Lower lobe of right lung (tissue), 2 donors: ENCODE measurements around the gene PLEKHG4B. TPM values are rescaled to one million over a fixed set of nuclear protein-coding genes. Genes with fewer than 3 reads are reported as not detected.

ENCODE experiments used
- ATAC-seq, 2 donors: fragments of 200-7000 bp; cut with Tn5 transposase; one replicate each; pipeline ENCODE4 v1.9.1; 2020 to 2022; ENCODE audit warnings: mild to moderate bottlenecking in 2 of 2, moderate library complexity in 2 of 2
- DNase-seq: peaks from one replicate; pipeline ENCODE4 v3.0.0-alpha.2; 2020
- H3K27ac ChIP-seq: fragments of 200-600 bp; one replicate; pipeline ENCODE4 v1.8.0; 2022
- H3K27me3 ChIP-seq: fragments of 200-600 bp; one replicate; pipeline ENCODE4 v1.8.0; 2022; ENCODE audit warnings: low read depth
- H3K36me3 ChIP-seq: fragments of 200-600 bp; one replicate; pipeline ENCODE4 v1.8.0; 2022; ENCODE audit warnings: mild to moderate bottlenecking
- H3K4me1 ChIP-seq: fragments of 200-600 bp; one replicate; pipeline ENCODE4 v1.8.0; 2022
- H3K4me3 ChIP-seq: fragments of 200-600 bp; one replicate; pipeline ENCODE4 v1.8.0; 2022; ENCODE audit warnings: mild to moderate bottlenecking
- H3K9me3 ChIP-seq: fragments of 200-600 bp; one replicate; pipeline ENCODE4 v1.8.0; 2022
- intact Hi-C: fragments of 100-400 bp; cut with DNase I; formaldehyde crosslinking; loops from one replicate; pipeline ENCODE4 v1.11.0; 2022
- total RNA-seq: library from RNA; stranded (reverse); fragmentation: NEBNext Ultra II Directional; extraction: Animal tissue kit (Norgen Biotek cat#: 25700); gene quantifications from one replicate; pipeline ENCODE4 v1.2.1, GENCODE V29; 2021
- TF ChIP-seq, protein P1 (sequence below): fragments of 200-600 bp; IDR thresholded peaks from one replicate; pipeline ENCODE4 v1.8.0; 2022; ENCODE audit warnings: antibody characterized with exemption, mild to moderate bottlenecking
- donor health status: DM: no; HTN: yes; CAD: no; lungs with severe emphysema.

PLEKHG4B gene
- total RNA-seq, 1 donor from 2014 or later = 2.7 TPM

- H3K4me1 ChIP-seq = peaks cover 16% of the 10 kb centered on the region
- peak overlapping the region; percentile 31 for H3K4me3 ChIP-seq
- intact Hi-C loops = no loop called here
- H3K27me3 ChIP-seq = peaks cover 10% of the 10 kb centered on the region
- no peak overlapping the region for H3K27ac ChIP-seq
- TF ChIP-seq, protein P1, sequence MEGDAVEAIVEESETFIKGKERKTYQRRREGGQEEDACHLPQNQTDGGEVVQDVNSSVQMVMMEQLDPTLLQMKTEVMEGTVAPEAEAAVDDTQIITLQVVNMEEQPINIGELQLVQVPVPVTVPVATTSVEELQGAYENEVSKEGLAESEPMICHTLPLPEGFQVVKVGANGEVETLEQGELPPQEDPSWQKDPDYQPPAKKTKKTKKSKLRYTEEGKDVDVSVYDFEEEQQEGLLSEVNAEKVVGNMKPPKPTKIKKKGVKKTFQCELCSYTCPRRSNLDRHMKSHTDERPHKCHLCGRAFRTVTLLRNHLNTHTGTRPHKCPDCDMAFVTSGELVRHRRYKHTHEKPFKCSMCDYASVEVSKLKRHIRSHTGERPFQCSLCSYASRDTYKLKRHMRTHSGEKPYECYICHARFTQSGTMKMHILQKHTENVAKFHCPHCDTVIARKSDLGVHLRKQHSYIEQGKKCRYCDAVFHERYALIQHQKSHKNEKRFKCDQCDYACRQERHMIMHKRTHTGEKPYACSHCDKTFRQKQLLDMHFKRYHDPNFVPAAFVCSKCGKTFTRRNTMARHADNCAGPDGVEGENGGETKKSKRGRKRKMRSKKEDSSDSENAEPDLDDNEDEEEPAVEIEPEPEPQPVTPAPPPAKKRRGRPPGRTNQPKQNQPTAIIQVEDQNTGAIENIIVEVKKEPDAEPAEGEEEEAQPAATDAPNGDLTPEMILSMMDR = no peak
- ATAC-seq (no peak), DNase-seq (no peak)
- no peaks in the 10 kb centered on the region for H3K36me3 ChIP-seq
- no peaks in the 10 kb centered on the region for H3K9me3 ChIP-seq
Measured at GRCh38 chr5:187617-188451, 95.9 kb downstream of the PLEKHG4B start.

- peaks cover 10% of the 10 kb centered on the region for H3K27me3 ChIP-seq
- H3K36me3 ChIP-seq = no peaks in the 10 kb centered on the region
- H3K4me3 ChIP-seq = peak overlapping the region; percentile 31
- H3K27ac ChIP-seq = no peak overlapping the region
- TF ChIP-seq, protein P1 = peak; percentile 98
- H3K4me1 ChIP-seq = peaks cover 16% of the 10 kb centered on the region
- ATAC-seq (peak; percentile 91 to 92), DNase-seq (peak; percentile 91)
- no peaks in the 10 kb centered on the region for H3K9me3 ChIP-seq
- intact Hi-C loops = no loop called here
Measured at GRCh38 chr5:188488-189481, 96.8 kb downstream of the PLEKHG4B start.

DNA sequence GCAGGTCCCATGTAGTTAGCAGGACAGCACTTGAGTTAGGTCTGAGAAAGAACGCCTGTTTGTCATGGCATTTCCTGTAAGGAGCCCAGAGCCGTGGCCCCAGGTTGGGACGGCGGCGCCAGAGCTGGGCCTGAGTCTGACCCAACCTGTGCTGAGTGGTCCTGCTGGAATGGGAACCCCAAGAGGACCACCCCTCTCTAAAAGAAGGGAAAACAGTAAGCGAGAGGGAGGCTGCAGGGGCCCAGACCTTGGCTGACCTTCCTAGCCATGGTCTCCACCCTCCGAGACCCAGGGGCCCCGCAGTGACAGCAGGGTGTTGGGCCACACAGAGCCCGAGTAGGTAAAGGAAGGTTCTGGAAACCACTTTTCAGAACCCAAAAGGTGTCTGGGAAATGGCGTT is 97.5 kb downstream of the PLEKHG4B start:
- no peak overlapping the region for H3K4me3 ChIP-seq
- no peaks in the 10 kb centered on the region for H3K9me3 ChIP-seq
- H3K27me3 ChIP-seq = peaks cover 10% of the 10 kb centered on the region
- intact Hi-C loops = no loop called here
- DNase-seq (no peak), ATAC-seq (no peak)
- H3K36me3 ChIP-seq = no peaks in the 10 kb centered on the region
- TF ChIP-seq, protein P1 = no peak
- H3K4me1 ChIP-seq = peaks cover 16% of the 10 kb centered on the region
- H3K27ac ChIP-seq = no peak overlapping the region

- no peaks in the 10 kb centered on the region for H3K36me3 ChIP-seq
- H3K4me3 ChIP-seq = no peak overlapping the region
- H3K4me1 ChIP-seq = peaks cover 16% of the 10 kb centered on the region
- DNase-seq = no peak
- TF ChIP-seq, protein P1 = no peak
- intact Hi-C loops = no loop called here
- H3K9me3 ChIP-seq = no peaks in the 10 kb centered on the region
- no peak overlapping the region for H3K27ac ChIP-seq
- ATAC-seq = no peak
- peaks cover 10% of the 10 kb centered on the region for H3K27me3 ChIP-seq
Measured at GRCh38 chr5:189976-190365, 98.0 kb downstream of the PLEKHG4B start.

GRCh38 chr5:190366-191035 is 98.5 kb downstream of the PLEKHG4B start:
- Histone ChIP-seq H3K4me3 (no peak overlapping the region), H3K27ac (no peak overlapping the region), H3K9me3 (no peaks in the 10 kb centered on the region), H3K36me3 (no peaks in the 10 kb centered on the region), H3K27me3 (peaks cover 10% of the 10 kb centered on the region), H3K4me1 (peaks cover 16% of the 10 kb centered on the region)
- ATAC-seq (no peak), DNase-seq (no peak)
- TF ChIP-seq, protein P1 = no peak
- intact Hi-C loops = no loop called here
